BE2C (cell line): Measurements from ENCODE around the gene ZNF79.

ENCODE experiments used
- DNase-seq: peaks from one replicate; pipeline ENCODE4 v3.0.0-alpha.2; 2020
- H3K27me3 ChIP-seq: fragments of 250-450 bp; sonication (Bioruptor Pico); 2 replicates; pipeline ENCODE4 v1.5.1; 2020; ENCODE audit warnings: mild to moderate bottlenecking
- H3K36me3 ChIP-seq: fragments of 250-450 bp; sonication (Bioruptor Pico); 2 replicates; pipeline ENCODE4 v1.5.1; 2020; ENCODE audit warnings: mild to moderate bottlenecking
- H3K4me1 ChIP-seq: fragments of 250-450 bp; sonication (Bioruptor Pico); 2 replicates; pipeline ENCODE4 v1.5.1; 2020
- H3K4me3 ChIP-seq: 2 replicates; pipeline ENCODE4 v1.5.1; 2011; ENCODE audit warnings: low read depth, low read length
- H3K9me3 ChIP-seq: fragments of 250-450 bp; sonication (Bioruptor Pico); 2 replicates; pipeline ENCODE4 v1.5.1; 2020
- CTCF ChIP-seq: IDR thresholded peaks from 2 replicates; pipeline ENCODE4 v1.5.1; 2012; ENCODE audit warnings: mild to moderate bottlenecking, low read depth, low read length

ZNF79 gene

DNA sequence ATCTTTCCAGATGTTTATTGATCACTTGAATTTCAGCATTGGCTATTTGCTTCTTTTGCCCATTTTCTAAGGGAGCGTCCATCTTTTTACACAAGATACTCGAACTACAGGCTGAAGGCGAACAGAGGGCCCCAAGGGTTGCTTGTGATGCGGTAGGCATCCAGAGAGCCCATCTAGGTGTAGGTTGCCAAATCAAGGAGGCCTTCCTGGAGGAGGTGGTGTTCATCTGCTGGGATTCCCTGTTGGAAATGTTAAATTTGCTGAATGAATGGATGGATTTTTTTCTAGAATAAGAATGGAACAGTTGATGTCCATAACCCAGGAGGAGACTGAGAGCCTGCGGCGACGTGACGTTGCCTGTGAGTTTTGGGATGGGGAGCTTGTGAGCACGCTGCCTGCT, 58.5 kb downstream of the ZNF79 start:
- Histone ChIP-seq H3K4me3 (no peak overlapping the region), H3K4me1 (no peaks in the 10 kb centered on the region), H3K27me3 (no peaks in the 10 kb centered on the region), H3K36me3 (peaks cover 27% of the 10 kb centered on the region), H3K9me3 (no peaks in the 10 kb centered on the region)
- no peak for DNase-seq
- no peak for TF ChIP-seq CTCF

DNA sequence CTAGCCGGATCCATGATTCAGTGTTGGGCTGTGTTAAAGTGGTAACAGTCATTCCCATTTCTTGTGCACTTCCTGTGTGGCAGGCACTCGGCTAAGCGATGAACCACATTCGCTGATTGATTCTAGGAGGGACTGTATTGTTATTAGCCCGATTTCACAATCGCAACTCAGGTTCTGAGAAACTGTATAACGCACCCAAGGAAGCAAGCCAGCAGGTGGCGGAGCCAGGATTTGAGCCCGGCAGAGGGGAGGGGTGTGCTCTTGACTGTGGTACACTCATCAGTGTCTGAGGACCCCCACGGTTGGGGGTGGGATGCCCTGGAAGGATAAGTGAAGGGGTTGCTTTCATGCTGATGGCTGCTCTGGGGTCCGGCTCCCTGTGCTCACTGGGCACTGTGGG, 61.8 kb downstream of the ZNF79 start:
- Histone ChIP-seq H3K36me3 (peaks cover 12% of the 10 kb centered on the region), H3K4me1 (no peaks in the 10 kb centered on the region), H3K27me3 (no peaks in the 10 kb centered on the region), H3K4me3 (no peak overlapping the region), H3K9me3 (no peaks in the 10 kb centered on the region)
- no peak for TF ChIP-seq CTCF
- no peak for DNase-seq

GRCh38 chr9:127488946-127489345, 64.8 kb downstream of the ZNF79 start:
- TF ChIP-seq CTCF = no peak
- H3K4me3 ChIP-seq = no peak overlapping the region
- H3K9me3 ChIP-seq = no peaks in the 10 kb centered on the region
- no peaks in the 10 kb centered on the region for H3K27me3 ChIP-seq
- peaks cover 6% of the 10 kb centered on the region for H3K36me3 ChIP-seq
- no peaks in the 10 kb centered on the region for H3K4me1 ChIP-seq
- no peak for DNase-seq

- peak; percentile 64 for DNase-seq
- peak; percentile 45 for TF ChIP-seq CTCF
- peaks cover 6% of the 10 kb centered on the region for H3K36me3 ChIP-seq
- no peaks in the 10 kb centered on the region for H3K27me3 ChIP-seq
- no peaks in the 10 kb centered on the region for H3K4me1 ChIP-seq
- no peak overlapping the region for H3K4me3 ChIP-seq
- no peaks in the 10 kb centered on the region for H3K9me3 ChIP-seq
Observed at GRCh38 chr9:127489471-127490115, 65.4 kb downstream of the ZNF79 start.

GRCh38 chr9:127490535-127491230, 66.5 kb downstream of the ZNF79 start:
- H3K27me3 ChIP-seq = no peaks in the 10 kb centered on the region
- peaks cover 3% of the 10 kb centered on the region for H3K36me3 ChIP-seq
- H3K4me3 ChIP-seq = no peak overlapping the region
- H3K9me3 ChIP-seq = no peaks in the 10 kb centered on the region
- no peak for TF ChIP-seq CTCF
- no peaks in the 10 kb centered on the region; the same call in 1 of the 2 replicates for H3K4me1 ChIP-seq
- no peak for DNase-seq

DNA sequence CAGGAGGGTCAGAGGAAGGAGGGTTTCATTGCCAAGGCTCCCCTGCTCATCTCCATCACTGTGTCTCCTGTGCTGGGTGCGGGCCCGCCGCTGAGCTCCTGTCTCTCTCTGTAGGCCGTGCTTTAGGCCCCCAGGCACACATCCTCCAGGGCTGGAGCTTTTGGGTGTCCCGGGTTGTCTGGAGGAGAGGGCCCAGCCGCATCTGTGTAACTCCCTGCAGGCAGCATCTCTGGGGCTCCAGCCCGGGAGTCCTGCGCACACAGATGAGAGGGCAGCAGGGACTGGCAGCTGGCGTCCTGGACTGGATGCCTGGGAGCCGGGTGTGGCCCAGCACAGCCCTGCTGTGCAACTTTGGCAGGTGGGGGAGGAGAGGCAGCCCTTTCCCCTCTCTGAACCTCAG, 67.3 kb downstream of the ZNF79 start:
- no peaks in the 10 kb centered on the region; the same call in 1 of the 2 replicates for H3K4me1 ChIP-seq
- peaks cover 5% of the 10 kb centered on the region for H3K36me3 ChIP-seq
- no peak for TF ChIP-seq CTCF
- DNase-seq = no peak
- no peaks in the 10 kb centered on the region for H3K27me3 ChIP-seq
- H3K9me3 ChIP-seq = no peaks in the 10 kb centered on the region
- no peak overlapping the region for H3K4me3 ChIP-seq
